Measurements from ENCODE around the gene IYD.
"Not testable (repeated sequence)": the region's sequence is repeated elsewhere in the genome, so short reads cannot be mapped to it uniquely, and the experiment has no call there.

Gene IYD

DNA sequence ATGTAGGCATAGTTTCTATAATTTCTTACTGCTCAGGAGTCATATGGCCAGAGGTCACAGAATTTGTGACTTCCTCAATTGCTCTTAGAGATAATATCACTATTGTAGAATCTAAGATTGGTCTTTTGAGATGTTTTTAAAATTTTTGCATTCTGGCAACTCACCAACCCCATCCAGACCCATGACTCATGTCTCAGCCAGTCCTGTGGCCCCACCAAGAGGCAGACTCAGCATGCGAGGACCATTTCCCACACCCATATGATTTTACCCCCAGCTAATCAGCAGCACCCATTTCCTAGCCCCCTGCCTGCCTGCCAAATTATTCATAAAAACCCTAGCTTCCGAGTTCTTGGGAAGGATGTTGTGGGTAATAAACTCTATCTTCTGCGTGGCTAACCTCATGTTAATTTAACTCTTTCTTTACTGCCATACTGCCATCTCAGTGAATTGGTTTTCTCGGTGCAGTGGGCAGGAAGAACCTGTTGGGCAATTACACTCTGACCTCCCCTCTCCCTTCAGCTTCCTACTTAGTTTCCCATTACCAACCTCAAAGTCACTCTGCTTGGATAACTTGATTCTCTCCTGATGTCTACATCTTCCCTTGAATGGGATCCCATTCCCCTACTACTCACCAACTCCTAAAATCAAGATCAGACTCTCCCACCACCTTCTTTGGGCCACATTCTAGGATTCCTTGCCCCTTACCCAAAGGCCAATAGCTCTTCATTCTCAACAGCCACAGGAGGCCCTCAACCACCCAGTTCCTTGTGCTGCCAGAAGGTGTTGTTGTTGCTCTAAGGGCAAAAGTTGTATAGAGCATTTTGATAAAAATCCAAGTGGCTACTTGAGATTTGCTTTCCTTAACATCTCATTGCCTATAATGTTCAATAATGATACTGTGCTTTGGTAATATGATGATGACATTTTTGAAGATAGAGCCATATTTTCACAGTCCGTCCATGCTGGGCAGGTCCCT, 16.2 kb upstream of the IYD start:
- DNase-seq = no peak

DNA sequence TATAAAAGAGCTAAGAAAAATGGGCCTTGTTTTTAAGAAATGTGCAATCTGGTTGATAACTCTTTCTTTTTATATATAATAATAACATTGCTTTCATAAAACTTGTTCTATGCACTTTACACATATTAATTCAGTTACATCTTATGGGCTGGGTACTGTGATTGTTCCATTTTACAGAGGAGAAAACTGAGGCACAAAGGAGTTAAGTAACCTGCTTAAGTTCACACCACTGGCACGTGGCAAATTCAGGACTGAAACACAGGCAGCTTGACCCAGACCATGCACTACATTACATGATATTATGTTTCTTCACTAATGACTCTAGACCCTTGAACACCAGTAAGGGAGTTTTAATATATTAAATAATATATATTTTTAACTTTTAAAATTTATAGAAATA, 15.4 kb upstream of the IYD start:
- DNase-seq = no peak

DNA sequence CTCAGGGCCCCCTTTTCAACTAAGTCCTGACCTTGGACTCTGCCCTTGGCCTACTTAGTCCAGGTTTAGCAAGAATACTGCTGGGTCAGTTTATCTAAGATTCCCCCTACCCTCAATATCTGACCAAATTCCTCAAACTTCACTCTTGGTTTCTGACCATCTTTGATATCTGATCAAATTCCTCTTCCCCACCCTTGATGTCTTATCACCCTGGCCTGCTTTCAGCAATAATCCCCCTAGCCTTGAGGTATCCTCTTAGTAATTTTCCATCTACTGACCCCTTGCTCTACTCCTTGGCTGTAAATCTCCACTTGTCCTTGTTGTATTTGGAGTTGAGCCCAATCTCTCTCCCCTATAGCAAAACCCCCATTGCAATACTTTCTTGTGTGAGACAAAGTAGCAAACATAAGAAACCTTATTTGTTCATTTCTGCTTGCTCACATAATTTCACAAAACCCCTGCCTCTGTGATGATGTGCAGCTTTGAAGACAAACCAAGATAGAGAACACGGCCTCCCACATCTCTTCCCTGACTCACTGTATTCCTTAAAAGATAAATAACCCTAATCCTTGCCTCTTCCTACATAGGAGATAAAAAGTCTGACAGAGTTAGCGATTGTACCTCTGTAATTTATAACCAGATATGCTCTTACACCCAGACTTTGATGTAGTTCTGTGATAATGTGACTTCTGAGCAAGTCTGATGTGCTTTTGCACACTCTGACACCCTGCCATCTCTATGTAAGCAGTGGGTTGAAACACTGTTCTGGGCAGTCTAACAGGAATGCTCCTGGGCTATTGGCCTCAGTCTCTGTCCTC, 13.8 kb upstream of the IYD start:
- no peak for DNase-seq

DNA sequence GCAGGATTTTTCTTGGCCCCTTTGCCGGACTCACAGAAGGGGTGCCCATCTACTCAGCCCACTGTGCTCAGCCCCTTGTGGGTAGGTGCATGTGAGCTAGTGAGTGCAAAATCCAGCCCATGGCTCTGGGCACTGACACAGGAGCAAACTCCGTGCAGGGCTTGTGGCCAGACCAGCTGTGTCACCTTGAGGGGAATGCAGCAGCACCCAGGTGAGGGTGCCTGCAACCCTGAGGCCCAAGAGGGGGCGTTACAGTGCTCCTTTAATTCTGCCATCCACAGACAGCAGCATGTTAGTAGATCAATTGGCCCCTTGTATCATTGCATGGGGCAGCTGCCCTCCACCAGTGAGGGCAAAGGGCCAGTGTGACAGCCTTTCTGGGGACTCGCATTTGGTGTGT, 12.9 kb upstream of the IYD start:
- no peak for DNase-seq

DNA sequence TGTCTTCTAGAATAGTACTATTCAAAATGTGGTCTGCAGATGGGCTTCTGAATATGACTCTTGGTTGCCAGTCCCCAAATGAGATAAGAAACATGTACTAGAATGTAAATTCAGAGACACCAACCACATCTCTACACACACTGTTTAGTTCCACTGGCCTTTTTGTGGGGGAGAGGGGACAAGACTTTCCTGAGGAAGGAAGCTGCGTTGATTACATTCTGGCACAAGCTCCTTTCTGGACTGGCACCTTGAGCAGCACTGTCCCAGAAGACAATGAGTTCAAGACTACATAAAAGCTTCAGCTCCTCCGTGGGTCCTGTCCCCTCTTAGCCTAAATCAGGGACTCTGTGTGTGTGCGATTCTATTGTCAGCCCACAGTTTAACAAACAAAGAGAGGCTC, 6.9 kb upstream of the IYD start:
- DNase-seq = no peak

DNA sequence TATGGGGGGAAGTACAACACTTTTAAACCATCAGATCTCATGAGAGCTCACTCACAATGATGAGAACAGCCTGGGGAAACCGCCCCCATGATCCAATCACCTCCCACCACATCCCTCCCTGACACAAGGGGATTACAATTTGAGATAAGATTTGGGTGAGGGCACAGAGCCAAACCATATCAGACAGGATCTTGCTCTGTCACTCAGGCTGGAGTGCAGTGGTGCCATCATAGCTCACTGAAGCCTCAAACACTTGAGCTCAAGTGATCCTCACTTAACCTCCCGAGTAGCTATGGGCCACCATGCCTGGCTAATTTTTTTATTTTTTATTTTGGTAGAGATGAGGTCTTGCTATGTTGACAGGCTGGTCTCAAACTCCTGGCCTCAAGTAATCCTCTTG, 5.1 kb upstream of the IYD start:
- no peak for DNase-seq

DNA sequence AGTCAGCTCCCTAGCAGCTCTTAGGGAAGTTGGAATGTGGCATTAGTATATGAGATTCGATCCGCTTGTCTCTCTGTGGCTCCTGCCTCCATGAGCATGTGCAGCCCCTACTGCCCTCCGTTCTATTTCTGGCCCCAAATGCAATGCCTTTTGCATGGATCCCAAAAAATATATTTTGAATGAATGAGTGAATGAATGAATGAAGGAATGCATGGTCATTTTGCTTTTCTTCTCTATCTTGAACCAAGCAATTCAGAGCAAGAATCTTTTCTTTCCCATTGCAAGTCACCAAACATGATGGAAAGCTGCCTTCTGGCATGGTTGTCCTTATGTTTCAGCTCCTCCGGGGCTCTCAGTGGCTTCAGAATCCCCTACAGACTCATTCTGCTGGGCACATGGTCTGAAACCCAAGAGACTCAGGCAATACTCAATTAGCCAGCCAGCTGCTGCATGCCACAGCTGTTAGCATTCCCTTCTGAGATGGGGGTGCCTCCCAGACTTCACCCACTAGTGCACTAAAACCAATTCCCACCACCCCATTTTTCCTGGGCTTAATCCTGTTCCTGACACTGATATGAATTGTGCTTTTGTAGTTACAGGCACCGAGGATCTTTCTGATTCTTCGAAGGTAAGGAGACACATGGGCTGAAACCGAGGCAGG, 2.6 kb upstream of the IYD start:
- DNase-seq = no peak

DNA sequence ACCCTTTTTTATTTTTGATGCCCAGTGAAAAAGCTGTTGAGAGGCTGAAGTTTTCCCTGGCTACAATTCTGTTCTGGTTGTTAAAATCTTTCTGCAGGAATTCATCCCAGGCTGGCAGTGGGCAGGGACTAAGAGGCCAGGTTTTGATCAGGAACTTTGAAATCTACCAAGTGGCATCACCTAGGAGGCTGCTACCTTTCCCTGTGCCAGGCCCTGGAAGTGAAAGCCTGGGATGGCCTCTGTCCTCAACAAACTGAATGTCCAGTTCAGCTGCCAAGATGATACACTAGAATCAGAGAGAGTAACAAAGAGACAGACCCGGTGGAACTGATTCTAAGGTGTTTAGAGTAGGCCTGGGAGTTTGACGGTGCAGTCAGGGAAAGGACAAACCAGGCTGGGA, 596 bp downstream of the IYD start:
- DNase-seq = no peak

DNA sequence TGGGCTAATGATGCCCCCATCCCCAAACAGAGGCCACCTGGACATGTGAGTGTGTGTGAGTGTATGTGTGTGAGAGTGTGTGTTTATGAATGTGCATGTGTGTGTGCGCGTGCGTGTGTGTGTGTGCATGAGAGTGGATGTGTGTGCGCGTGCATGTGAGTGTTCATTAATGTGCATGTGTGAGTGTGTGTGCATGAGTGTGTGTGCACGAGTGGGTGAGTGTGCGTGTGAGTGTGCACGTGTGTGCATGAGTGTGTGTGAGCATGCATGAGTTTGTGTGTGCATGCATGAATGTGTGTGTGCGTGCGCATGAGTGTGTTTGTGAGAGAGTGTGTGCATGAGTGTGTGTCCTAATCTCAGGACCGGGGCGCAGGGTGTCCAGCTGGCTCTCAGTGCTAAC, 1.3 kb downstream of the IYD start:
- no peak for DNase-seq

DNA sequence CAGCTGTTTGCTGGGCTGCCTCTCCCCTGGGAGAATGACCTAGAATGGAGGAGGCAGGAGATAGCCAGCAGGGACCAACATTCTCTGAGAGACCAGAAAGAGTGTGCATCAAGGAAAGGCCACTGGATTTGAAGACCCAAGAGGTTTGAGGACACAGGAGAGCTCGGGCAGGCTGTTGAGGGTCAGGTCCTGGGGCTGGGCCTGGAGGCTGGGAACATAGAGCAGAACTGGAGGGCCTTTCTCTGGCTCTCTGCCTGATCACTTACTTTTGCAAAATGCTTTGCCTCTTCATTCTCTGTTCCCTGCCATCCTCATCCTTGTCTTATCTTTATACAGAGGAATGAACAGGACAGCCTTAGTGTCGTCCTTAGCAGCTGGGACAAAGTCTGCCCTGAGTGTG, 2.5 kb downstream of the IYD start:
- DNase-seq = no peak

DNA sequence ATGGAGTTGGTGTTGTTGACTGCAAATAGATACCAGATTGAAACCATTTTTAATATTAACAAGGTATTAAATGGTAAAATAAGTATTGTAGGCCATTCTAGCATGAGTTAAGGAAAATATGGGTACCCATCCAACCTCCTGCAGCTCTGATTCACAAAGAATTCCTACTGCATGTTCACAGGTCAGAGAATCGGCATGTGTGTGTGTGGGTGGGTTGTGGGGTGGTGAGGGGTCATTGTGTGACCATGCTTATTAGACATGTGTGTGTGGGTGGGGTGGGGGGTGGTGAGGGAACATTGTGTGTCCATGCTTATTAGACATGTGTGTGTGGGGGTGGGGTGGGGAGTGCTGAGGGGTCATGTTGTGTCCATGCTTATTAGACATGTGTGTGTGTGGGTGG, 3.2 kb downstream of the IYD start:
- no peak for DNase-seq

DNA sequence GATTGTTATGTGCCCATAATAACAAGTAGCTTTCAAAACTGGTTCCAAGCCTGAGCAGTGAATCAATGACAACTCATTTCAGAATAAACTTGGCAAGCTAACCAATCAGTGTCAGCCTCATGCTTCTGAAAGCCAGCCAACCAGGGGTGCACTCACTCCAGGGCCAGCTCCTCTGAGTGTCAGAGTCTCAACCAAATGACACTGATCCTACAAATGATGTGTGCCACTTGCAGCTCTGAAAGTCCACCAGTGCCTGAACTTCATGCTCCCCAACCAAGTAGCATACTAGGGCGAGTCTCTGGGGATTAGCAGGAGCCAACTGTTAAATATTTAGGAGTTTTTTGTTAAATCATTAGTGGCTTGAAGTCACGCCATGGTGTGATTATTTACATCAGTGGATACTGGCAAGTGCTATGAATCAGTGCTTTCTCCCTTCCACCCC, 4.5 kb downstream of the IYD start:
- DNase-seq = no peak

DNA sequence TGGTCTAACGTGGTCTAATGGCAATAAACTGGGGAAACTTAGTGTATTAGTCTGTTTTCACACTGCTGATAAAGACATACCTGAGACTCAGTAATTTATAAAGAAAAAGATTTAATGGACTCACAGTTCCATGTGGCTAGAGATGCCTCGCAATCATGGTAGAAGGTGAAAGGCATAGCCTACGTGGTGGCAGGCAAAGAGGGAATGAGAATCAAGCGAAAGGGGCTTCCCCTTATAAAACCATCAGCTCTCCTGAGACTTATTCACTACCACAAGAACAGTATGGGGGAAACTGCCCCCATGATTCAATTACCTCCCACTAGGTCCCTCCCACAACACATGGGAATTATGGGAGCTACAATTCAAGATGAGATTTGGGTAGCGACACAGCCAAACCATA, 5.5 kb downstream of the IYD start:
- not testable (repeated sequence) for DNase-seq

DNA sequence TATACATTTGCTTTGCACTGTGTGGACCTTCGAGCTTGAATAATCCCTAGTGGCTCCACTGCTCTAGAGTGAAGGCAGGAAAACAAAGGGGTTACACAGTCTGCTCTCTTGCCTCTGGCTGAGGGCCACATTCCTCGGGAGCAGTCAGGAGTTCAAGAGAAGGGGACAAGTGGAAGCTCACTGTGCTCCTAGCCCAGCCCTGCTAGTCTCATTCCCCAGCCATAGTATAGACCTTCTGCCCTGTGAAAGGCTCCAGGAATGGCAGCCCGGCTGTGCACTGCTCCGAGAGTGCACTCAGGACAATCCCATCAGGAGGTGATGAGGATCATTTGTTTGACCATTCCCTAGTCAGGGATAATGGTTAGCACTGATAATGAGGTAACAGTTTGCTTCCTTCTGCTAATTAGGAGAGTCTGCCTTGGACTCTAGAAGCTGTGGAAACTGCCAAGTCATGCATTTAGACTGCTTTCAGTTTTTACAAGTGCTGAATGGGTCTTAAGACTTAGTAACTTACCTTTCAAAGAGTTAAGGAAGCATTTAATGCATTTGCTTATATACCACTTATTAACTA, 8.5 kb downstream of the IYD start:
- DNase-seq = no peak

DNA sequence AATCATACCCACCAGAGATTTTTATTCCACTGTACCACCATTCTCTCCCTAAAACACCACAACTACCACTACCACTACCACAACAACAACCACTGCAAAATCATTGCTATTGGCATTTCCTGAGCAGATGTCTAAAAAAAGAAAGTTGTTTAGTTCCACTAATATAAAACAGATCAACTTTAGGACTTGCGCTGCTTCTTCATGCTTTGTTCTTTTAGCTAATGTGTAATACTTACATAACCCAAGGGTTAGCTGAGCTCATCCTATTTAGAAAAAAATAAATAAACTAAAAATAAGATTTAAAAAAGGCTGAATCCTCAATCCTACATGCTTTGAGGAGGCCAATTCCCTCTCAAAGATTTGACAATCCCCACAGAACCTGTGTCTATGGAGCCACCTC, 11.4 kb downstream of the IYD start:
- no peak for DNase-seq

DNA sequence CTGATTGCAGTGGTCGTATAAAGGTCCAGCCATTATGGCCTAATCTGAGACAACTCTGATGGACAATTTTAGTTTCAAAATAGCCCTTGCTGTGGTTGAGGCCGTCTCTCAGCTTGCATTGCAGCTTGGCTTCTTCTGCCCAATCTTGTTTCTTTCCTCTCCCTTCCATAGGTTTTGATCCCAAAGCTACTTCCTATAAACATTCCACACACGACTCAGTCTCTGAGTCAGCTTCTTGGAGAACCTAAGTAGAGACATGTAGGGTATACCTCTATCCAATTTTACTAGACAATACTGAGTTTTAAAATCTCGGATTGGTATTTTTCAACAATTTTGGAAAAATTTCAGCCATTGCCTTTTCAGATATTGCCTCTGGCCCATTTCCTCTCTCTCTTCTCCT, 13.4 kb downstream of the IYD start:
- DNase-seq = no peak

DNA sequence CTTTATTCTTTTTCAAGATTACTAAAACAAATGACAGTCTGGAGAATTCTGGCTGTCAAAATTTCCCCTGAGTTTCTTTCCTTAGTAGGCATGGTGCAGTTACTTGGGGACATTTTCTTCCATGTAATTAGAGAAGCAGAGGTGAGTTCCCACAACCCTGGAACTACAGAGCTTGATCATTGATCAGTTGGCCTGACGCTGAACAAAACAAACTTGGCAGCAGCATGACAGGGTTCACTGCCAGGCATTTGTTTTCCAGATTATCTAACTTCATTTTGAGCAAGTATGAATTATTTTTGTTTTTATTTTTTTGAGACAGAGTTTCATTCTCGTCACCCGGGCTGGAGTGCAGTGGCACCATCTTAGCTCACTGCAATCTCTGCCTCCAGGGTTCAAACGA, 22.6 kb downstream of the IYD start:
- DNase-seq = no peak

DNA sequence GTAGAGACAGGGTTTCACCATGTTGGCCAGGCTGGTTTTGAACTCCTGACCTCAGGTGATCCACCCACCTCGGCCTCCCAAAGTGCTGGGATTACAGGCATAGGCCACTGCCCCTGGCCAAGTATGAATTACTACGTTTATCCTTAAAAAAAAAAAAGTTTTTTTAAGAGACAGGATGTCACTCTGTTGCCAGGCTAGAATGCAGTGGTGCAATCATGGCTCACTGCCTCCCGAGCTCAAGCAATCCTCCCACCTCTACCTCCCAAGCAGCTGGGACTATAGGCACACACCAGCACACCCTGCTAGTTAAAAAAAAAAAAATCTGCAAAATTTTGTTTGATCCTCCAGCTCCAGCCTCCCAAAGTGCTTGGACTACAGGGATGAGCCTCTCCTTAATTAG, 23.1 kb downstream of the IYD start:
- no peak for DNase-seq

DNA sequence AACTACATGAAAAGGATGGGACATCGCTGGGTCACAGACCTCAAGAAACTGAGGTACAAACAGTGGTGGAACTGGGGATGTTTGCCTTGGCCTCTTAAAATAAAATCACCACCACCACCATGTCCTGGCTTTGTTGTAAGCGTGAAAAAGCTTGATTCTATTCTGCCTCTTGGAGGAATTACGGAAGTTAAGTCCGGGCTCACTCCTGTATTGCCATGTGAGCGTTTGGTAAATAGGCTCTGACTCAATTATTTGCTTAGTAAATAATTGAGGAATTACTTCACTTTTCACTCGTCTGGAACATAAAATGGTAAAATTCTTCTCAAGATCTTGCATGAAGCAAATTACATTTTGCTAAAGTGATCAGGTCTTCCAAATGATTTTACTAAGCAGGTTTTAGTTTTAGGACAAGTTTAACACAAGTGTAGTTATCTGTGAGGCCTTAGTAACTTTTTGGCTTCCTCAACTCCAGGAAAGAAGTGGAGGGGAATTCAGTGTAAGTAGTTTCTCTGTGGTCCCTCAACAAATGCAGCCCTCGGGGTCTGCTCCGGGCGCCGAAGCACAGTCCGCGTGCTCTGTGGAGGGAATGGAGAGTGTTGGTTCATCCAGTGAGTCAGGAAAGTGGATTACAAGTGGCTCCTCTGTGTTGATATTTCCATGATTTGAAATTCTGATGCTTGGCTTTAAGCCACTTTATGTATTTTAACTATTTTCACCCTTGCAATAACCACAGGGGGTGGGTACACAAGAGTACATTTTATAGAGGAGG, 23.8 kb downstream of the IYD start:
- DNase-seq = no peak

DNA sequence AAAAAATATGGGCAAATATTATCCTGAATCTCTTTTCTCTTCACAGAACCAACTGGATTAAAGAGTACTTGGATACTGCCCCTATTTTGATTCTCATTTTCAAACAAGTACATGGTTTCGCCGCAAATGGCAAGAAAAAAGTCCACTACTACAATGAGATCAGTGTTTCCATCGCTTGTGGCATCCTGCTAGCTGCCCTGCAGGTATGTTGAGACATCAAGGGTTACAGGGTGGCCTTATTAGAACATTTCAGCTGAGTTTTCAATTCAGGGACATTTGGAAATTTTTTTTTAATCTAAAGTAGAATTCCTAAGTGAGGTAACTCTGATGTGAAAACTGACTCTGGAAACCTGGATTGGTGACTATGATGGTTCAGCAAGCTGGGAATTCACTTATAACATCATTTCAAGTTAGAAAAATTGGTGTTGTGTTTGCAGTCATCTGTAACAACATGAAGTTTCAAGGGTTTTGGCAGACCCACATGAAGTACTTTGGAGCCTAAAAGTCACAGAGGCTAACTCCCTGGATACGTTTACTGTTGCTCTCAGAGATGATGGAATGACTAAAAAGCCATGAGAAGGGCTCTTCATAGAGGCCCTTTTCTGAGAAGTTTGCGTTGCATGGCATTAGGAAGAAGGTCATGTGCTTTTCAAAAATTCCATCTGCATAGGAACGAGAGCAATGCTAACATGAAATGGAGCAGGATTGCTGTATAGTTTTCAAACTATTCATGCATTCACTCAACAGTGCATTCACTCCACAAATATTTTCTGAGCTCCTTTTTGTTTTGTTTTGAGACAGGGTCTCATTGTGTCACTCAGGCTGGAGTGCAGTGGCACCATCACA, 25.5 kb downstream of the IYD start:
- DNase-seq = no peak

DNA sequence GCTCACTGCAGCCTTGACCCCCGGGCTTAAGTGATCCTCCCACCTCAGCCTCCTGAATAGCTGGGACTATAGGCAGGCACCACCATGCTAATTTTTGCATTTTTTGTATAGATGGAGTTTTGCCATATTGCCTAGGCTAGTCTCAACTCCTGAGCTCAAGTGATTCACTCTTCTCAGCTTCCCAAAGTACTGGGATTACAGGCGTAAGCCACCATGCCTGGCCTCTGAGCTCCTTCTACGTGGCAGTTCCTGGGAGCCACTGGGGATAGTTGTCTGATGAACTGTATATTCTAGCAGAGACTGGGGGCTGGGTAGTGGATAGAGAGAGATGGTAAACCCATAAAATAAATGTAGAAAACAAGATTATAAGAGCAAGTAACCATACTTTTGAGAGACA, 26.1 kb downstream of the IYD start:
- no peak for DNase-seq

Data from bone marrow (tissue), 2 donors.